Activated T-cell treated with anti-CD3 and anti-CD28 coated beads for 1 hour (primary cell): ENCODE measurements around the gene ADGRG2.

Source experiments
- DNase-seq: peaks from one replicate; pipeline ENCODE4 v3.0.0-alpha.2; 2020; ENCODE audit warnings: low read depth

The ADGRG2 gene

GRCh38 chrX:19121898-19122640, at the start of gene ADGRG2:
ADGRG2 (minus strand) TSS chrX:19122468; CDS start chrX:19068834, 53,634 bp downstream.
- no peak for DNase-seq

GRCh38 chrX:19168609-19169008, 46.3 kb upstream of the ADGRG2 start:
- DNase-seq = no peak

GRCh38 chrX:19162851-19163250, 40.6 kb upstream of the ADGRG2 start:
- no peak for DNase-seq

DNA sequence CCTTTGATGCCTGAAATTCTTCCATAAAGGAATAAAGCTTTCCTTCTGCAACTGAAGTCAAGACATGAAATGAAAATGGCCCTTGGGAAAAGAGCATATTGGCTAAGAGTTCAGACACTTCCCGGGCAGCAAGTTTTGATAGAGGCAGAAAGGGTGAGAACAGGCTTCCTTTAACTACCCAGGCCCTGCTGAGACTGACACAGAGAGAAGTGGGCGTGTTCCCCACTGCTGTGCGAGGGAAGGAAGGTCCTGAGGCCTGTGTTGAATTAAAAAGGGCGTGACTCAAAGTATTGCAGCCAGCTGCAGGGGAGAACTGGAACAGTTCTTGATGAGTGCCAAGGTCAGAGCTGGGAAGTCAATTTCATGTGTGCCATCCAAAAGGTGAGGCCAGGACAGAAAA, 33.9 kb upstream of the ADGRG2 start:
- DNase-seq = no peak

DNA sequence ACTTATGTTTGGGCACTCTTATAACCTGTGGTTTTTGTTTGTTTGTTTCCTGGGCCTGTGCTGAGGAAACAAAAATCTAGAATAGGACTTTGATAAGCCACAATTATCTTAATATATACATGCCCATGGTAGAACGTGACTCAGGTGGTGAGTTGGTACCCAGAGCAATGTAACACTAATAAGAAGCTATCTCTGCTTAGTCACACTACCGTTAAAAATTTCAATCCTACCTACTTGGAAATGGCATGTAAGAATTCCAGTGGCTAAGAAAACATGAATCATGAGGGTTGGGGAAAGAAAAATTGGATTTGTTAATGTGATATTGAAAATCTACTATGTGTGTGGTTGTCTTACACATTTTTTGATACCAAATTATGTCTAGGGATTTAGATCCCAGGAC, 30.5 kb upstream of the ADGRG2 start:
- no peak for DNase-seq

- DNase-seq = no peak
Measured at GRCh38 chrX:19137067-19137466, 14.8 kb upstream of the ADGRG2 start.

DNA sequence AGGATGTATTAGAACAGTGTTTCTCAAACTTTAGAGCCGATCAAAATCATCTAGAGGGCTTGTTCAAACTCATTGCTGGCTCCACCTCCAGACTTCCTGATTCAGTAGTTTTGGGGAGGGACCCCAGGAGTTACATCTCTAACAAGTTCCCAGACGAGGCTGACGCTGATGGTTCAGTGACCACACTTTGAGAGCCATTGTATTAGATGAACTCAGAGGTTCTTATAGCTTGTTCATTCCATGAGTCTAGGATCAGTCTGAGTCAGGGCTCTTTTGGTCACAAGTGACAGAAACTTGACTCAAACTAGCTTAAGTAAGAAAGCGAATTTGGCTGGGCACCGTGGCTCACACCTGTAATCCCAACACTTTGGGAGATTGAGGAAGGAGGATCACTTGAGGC, 11.5 kb upstream of the ADGRG2 start:
- DNase-seq = no peak

GRCh38 chrX:19133231-19133630, 11.0 kb upstream of the ADGRG2 start:
- no peak for DNase-seq

DNA sequence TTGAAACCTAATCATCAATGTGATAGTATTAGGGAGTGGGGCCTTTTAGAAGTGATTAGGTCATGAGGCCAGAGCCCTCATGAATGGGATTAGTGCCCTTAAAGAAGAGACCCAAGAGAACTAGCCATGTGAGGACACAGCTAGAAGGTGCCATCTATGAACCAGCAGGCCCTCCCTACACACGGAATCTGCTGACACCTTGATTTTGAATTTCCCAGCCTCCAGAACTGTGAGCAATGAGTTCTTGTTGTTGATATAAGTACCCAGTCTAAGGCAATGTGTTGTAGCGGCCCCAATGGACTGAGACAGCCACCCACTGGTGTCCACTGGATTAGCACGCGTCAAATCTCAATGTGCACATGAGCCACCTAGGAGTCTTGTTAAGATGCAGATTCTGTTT, 8.4 kb upstream of the ADGRG2 start:
- no peak for DNase-seq

DNA sequence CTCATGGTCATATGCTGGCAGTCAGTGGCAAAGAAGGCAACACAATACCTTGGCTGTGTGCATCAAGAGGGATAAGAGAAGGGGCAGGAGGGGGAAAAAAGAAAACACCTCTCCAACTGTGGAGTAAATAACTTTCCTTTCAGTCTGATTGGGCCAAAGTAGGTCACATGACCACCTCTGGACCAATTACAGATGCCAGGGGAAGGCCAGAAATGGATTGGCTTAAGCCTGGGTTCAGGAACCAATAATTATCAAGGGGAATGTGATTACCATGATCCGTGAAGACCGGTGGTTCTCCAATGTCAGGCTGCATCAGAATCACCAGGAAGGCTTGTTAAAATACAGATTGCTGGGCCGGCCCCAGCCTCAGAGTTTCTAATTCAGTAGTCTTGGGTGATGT, 7.4 kb upstream of the ADGRG2 start:
- no peak for DNase-seq

- no peak for DNase-seq
Measured at GRCh38 chrX:19127649-19128168, 5.4 kb upstream of the ADGRG2 start.

DNA sequence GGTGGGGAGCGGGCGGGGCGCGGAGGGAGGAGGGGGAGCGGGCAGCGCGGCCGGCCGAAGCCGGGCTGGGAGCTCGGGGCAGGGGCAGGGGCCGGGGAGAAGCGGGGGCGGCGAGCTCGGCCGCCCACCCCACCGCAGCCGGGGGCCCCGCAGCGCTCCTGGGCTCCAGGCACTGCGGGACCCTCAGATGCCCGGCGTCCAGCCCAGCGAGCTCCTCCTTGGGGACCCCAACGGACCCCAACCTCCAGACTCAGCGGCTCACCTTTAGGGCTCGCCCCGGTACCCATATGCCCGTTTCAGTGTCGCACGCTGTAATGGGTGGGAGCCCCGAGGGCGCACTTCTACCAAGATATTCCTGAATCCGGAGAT, 357 bp upstream of the ADGRG2 start:
- no peak for DNase-seq

DNA sequence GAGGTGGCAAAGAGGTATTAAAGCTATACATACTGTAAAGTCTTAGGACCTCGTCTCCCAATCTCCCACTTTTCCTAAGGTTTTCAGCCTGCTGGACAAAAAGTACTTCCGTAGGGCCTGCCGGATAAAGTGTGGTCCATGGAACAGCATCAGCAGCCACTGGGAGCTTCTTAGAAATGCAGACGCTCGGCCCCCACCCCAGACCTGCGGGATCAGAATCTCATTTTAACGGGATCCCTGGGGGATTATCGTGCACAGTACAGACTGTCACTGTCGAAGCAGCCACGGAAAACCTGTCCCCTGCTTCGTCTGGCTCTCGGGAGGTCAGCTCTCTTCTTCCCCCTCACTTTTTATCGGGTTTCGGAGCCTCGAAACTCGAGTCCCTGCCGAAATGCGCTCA, 802 bp downstream of the ADGRG2 start:
- DNase-seq = no peak

DNA sequence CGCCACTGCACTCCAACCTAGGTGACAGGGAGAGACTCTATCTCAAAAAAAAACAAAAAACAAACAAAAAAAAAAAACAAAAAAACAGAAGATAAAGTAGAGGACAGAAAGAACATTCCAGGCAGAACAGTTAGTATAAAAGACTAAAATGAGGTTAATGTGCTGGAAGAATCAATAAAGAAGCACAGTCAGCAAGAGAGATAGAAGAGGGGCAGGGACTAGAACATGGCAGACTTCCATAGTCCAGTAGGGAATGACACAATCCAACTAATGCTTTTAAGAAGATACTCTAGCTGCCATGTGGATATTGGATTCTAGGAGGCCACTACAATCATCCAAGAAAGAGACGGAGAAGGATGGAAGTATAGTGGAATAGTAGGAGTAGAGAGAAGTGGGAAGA, 11.6 kb downstream of the ADGRG2 start:
- DNase-seq = no peak

- no peak for DNase-seq
Measured at GRCh38 chrX:19107035-19107434, 15.2 kb downstream of the ADGRG2 start.

DNA sequence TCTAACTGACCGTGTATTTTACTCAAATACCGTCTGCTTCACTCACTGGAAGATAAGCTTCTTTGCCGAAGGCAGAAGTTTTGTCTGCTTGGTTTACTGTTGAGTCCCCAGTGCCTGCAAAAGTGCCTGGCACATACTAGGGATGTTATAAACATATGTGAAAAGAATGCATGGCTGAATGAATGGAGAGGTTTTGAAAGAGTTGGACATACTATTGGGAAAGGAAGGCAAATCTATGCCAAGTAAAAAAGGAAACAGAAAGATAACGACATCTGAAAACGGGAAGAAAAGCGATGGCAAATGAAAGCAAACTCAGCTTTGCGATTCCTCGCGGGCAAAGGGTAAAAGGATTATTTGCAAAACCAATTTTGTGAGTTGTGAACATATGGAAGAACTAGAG, 21.7 kb downstream of the ADGRG2 start:
- no peak for DNase-seq

DNA sequence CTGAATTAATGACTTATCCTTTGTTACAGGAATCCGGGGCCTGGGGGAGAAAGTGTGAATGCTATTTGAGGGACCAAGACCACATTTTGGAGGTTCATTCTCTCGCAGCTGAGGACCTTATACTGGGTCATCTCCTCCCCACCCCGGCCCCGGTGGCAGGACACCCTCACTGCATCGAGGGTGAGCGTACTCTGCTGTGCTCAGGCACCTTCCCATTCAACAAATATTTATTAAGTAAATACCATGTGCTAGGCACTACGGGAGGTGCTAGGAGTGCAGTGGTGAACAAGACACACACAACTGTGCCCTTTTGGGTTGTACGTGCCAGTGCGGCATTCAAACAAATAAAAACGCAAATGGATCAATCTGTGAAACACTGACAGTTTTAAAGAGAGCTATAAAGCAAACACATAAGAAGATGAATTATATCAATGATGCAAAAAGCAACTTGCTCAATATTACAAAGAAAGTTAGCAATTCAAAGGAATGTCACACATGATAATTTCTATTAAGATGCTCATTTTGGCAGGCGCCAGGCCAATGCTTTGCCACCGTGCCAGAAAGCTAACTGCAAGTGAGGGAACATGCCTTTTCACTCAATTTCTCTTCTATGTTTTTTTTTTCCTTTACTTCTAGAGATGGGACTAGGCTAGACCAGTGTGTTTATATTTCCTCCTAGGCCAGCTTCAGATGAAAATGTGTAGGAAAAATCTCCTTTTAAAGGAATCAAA, 24.6 kb downstream of the ADGRG2 start:
- no peak for DNase-seq

DNA sequence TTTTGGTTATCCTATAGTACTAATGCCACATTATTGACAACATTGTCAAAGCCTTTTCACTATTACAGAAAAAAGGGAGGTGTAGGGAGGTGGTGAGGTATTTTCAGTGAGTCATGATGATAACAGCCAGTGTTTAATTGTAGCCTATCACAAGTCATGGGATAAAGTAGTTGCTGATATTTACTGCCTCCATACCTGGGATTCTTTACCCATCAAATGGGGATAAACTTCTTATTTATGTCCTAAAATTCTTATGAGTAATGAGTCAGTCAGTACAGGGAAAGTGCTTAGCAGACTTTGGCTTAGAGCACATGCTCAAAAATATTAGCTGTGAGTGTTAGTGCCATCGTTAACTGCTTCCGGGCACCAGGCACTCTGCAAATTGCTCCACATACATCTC, 25.7 kb downstream of the ADGRG2 start:
- DNase-seq = no peak

DNA sequence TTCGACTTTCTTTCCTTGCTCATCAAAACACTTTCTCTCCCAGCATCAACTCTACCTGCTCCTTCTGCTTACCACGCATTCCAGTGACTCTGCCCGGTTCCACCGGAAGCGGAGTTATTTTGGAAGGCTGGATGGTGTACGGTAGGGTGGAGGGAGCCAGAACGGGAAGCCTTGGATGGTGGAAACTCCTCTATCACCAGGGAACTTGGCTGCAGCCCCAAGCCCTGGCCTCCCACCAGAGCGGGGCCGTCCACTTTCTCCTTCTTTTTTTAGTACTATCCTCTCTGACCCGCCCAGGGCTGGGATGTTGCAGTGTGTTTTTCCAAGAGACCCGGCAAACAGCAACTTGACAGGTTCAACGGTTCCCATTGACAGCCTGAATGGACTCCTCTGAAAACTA, 27.6 kb downstream of the ADGRG2 start:
- no peak for DNase-seq

GRCh38 chrX:19091596-19091995, 30.7 kb downstream of the ADGRG2 start:
- no peak for DNase-seq

DNA sequence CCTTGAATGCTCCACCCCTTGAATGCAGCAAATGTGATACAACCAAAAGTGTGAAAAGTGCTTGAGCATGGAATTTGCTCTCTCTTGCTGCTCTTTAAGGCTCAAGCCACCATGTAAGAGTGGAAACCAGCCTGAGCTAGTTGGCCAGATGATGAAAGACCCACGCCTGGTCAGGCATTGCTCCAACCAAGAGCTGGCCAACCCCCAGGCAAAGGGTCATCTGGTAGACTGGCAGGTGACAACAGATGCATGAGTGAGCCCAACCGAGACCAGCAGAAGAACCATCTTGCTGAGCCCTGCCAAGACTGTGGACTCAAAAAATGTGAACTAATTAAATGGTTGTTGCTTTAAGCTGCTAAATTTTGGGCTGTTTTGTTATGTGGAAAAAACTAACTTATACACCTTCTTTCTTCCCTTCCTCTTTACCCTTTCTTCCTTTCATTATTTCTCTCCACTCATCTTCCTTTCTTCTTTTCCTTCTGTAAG, 32.7 kb downstream of the ADGRG2 start:
- DNase-seq = no peak

GRCh38 chrX:19086102-19086772, 36.0 kb downstream of the ADGRG2 start:
- DNase-seq = no peak

GRCh38 chrX:19085666-19086065, 36.6 kb downstream of the ADGRG2 start:
- DNase-seq = no peak
